Epithelial cell of prostate (primary cell): ENCODE results near the gene DEGS2.

Source experiments
- DNase-seq: peaks from one replicate; pipeline ENCODE4 v3.0.0-alpha.2; 2011; ENCODE audit warnings: low read depth, low spot score
- H3K27ac ChIP-seq: fragments of 450-650 bp; 2 replicates; pipeline ENCODE4 v1.5.1; 2017; ENCODE audit warnings: mild to moderate bottlenecking

The DEGS2 gene

GRCh38 chr14:100117633-100118395, 41.6 kb downstream of the DEGS2 start:
- H3K27ac ChIP-seq = no peak overlapping the region
- no peak for DNase-seq

- DNase-seq = no peak
- no peak overlapping the region for H3K27ac ChIP-seq
Observed at GRCh38 chr14:100117026-100117425, 42.4 kb downstream of the DEGS2 start.

- no peak overlapping the region for H3K27ac ChIP-seq
- DNase-seq = no peak
Observed at GRCh38 chr14:100116134-100116533, 43.3 kb downstream of the DEGS2 start.

GRCh38 chr14:100115726-100116125, 43.7 kb downstream of the DEGS2 start:
- DNase-seq = no peak
- H3K27ac ChIP-seq = no peak overlapping the region

GRCh38 chr14:100115236-100115635, 44.2 kb downstream of the DEGS2 start:
- DNase-seq = no peak
- no peak overlapping the region for H3K27ac ChIP-seq

- H3K27ac ChIP-seq = no peak overlapping the region
- no peak for DNase-seq
Observed at GRCh38 chr14:100114109-100114765, 45.2 kb downstream of the DEGS2 start.

- H3K27ac ChIP-seq = no peak overlapping the region
- DNase-seq = no peak
Observed at GRCh38 chr14:100111931-100112704, 47.3 kb downstream of the DEGS2 start.

GRCh38 chr14:100110816-100111215, 48.6 kb downstream of the DEGS2 start:
- H3K27ac ChIP-seq = no peak overlapping the region
- no peak for DNase-seq

GRCh38 chr14:100109594-100109955, 49.9 kb downstream of the DEGS2 start:
- DNase-seq = no peak
- no peak overlapping the region for H3K27ac ChIP-seq

- H3K27ac ChIP-seq = no peak overlapping the region
- DNase-seq = no peak
Observed at GRCh38 chr14:100108840-100109593, 50.4 kb downstream of the DEGS2 start.

GRCh38 chr14:100108042-100108825, 51.2 kb downstream of the DEGS2 start:
- no peak for DNase-seq
- peak overlapping the region; percentile 70 for H3K27ac ChIP-seq

GRCh38 chr14:100107236-100107635, 52.2 kb downstream of the DEGS2 start:
- peak overlapping the region; percentile 70 for H3K27ac ChIP-seq

GRCh38 chr14:100106250-100107112, 53.0 kb downstream of the DEGS2 start:
- no peak for DNase-seq
- peak overlapping the region; percentile 70 for H3K27ac ChIP-seq

More at GRCh38 chr14:100107236-100107635, 52.2 kb downstream of the DEGS2 start:
- peak; percentile 88 for DNase-seq

GRCh38 chr14:100105357-100106169, 53.9 kb downstream of the DEGS2 start:
- H3K27ac ChIP-seq = no peak overlapping the region
- DNase-seq = no peak

GRCh38 chr14:100104523-100105300, 54.7 kb downstream of the DEGS2 start:
- no peak overlapping the region for H3K27ac ChIP-seq
- no peak for DNase-seq

GRCh38 chr14:100104006-100104352, 55.5 kb downstream of the DEGS2 start:
- no peak for DNase-seq
- no peak overlapping the region for H3K27ac ChIP-seq
